ENCODE measurements around the gene RXFP4.
"Not testable (repeated sequence)": the region's sequence is repeated elsewhere in the genome, so short reads cannot be mapped to it uniquely, and the experiment has no call there.

RXFP4 gene

GRCh38 chr1:155911156-155912055 lies 30.0 kb upstream of the RXFP4 start, which contains the start of gene RIT1:
TSS of gene RIT1 (minus strand) at chr1:155911349. CDS start at chr1:155910761, 588 bp downstream.
- Histone ChIP-seq H3K4me3 (ENCODE audit: low read length) (peak within 1 kb of the TSS; percentile 65), H3K27me3 (ENCODE audit: control insufficient read depth, insufficient read depth, low read length) (no peaks in the 10 kb centered on the region), H3K9ac (ENCODE audit: low read length) (peak within 1 kb of the TSS; percentile 1), H3K36me3 (ENCODE audit: control insufficient read depth, insufficient read depth, low read length) (peaks cover 15% of the 10 kb centered on the region), H3K4me1 (ENCODE audit: control insufficient read depth, insufficient read depth, low read length) (no peaks in the 10 kb centered on the region), H3K27ac (ENCODE audit: low read depth, low read length) (peak within 1 kb of the TSS; percentile 77)

- Histone ChIP-seq H3K27ac (ENCODE audit: low read depth, low read length) (no peak overlapping the region), H3K4me3 (ENCODE audit: low read length) (no peak overlapping the region), H3K36me3 (ENCODE audit: control insufficient read depth, insufficient read depth, low read length) (peaks cover 18% of the 10 kb centered on the region), H3K4me1 (ENCODE audit: control insufficient read depth, insufficient read depth, low read length) (no peaks in the 10 kb centered on the region), H3K9ac (ENCODE audit: low read length) (no peak overlapping the region), H3K27me3 (ENCODE audit: control insufficient read depth, insufficient read depth, low read length) (no peaks in the 10 kb centered on the region)
Observed at GRCh38 chr1:155912056-155912536, 29.3 kb upstream of the RXFP4 start.

- Histone ChIP-seq H3K36me3 (ENCODE audit: control insufficient read depth, insufficient read depth, low read length) (peaks cover 24% of the 10 kb centered on the region), H3K4me1 (ENCODE audit: control insufficient read depth, insufficient read depth, low read length) (no peaks in the 10 kb centered on the region), H3K4me3 (ENCODE audit: low read length) (no peak overlapping the region), H3K9ac (ENCODE audit: low read length) (no peak overlapping the region), H3K27me3 (ENCODE audit: control insufficient read depth, insufficient read depth, low read length) (no peaks in the 10 kb centered on the region), H3K27ac (ENCODE audit: low read depth, low read length) (no peak overlapping the region)
Observed at GRCh38 chr1:155913969-155914757, 27.3 kb upstream of the RXFP4 start.

- no peak overlapping the region for H3K4me3 ChIP-seq (ENCODE audit: low read length)
- peaks cover 37% of the 10 kb centered on the region for H3K36me3 ChIP-seq (ENCODE audit: control insufficient read depth, insufficient read depth, low read length)
- H3K27ac ChIP-seq (ENCODE audit: low read depth, low read length): no peak overlapping the region
- no peak overlapping the region for H3K9ac ChIP-seq (ENCODE audit: low read length)
- no peaks in the 10 kb centered on the region for H3K4me1 ChIP-seq (ENCODE audit: control insufficient read depth, insufficient read depth, low read length)
- H3K27me3 ChIP-seq (ENCODE audit: control insufficient read depth, insufficient read depth, low read length): no peaks in the 10 kb centered on the region
Observed at GRCh38 chr1:155918660-155919059, 22.8 kb upstream of the RXFP4 start.

GRCh38 chr1:155919801-155920200 lies 21.6 kb upstream of the RXFP4 start:
- no peaks in the 10 kb centered on the region for H3K4me1 ChIP-seq (ENCODE audit: control insufficient read depth, insufficient read depth, low read length)
- no peak overlapping the region for H3K4me3 ChIP-seq (ENCODE audit: low read length)
- H3K36me3 ChIP-seq (ENCODE audit: control insufficient read depth, insufficient read depth, low read length): peaks cover 40% of the 10 kb centered on the region
- no peaks in the 10 kb centered on the region for H3K27me3 ChIP-seq (ENCODE audit: control insufficient read depth, insufficient read depth, low read length)
- no peak overlapping the region for H3K27ac ChIP-seq (ENCODE audit: low read depth, low read length)
- no peak overlapping the region for H3K9ac ChIP-seq (ENCODE audit: low read length)

- no peak overlapping the region for H3K9ac ChIP-seq (ENCODE audit: low read length)
- H3K4me1 ChIP-seq (ENCODE audit: control insufficient read depth, insufficient read depth, low read length): no peaks in the 10 kb centered on the region
- H3K4me3 ChIP-seq (ENCODE audit: low read length): no peak overlapping the region
- no peak overlapping the region for H3K27ac ChIP-seq (ENCODE audit: low read depth, low read length)
- peaks cover 38% of the 10 kb centered on the region for H3K36me3 ChIP-seq (ENCODE audit: control insufficient read depth, insufficient read depth, low read length)
- H3K27me3 ChIP-seq (ENCODE audit: control insufficient read depth, insufficient read depth, low read length): no peaks in the 10 kb centered on the region
Observed at GRCh38 chr1:155920717-155921116, 20.7 kb upstream of the RXFP4 start.

- Histone ChIP-seq H3K4me1 (ENCODE audit: control insufficient read depth, insufficient read depth, low read length) (no peaks in the 10 kb centered on the region), H3K27ac (ENCODE audit: low read depth, low read length) (no peak overlapping the region), H3K27me3 (ENCODE audit: control insufficient read depth, insufficient read depth, low read length) (no peaks in the 10 kb centered on the region), H3K4me3 (ENCODE audit: low read length) (no peak overlapping the region), H3K36me3 (ENCODE audit: control insufficient read depth, insufficient read depth, low read length) (peaks cover 45% of the 10 kb centered on the region), H3K9ac (ENCODE audit: low read length) (no peak overlapping the region)
Observed at GRCh38 chr1:155925506-155925905, 15.9 kb upstream of the RXFP4 start.

GRCh38 chr1:155929057-155929456 lies 12.4 kb upstream of the RXFP4 start:
- Histone ChIP-seq H3K4me1 (ENCODE audit: control insufficient read depth, insufficient read depth, low read length) (peaks cover 15% of the 10 kb centered on the region), H3K9ac (ENCODE audit: low read length) (no peak overlapping the region), H3K27ac (ENCODE audit: low read depth, low read length) (no peak overlapping the region), H3K36me3 (ENCODE audit: control insufficient read depth, insufficient read depth, low read length) (peaks cover 38% of the 10 kb centered on the region), H3K4me3 (ENCODE audit: low read length) (no peak overlapping the region), H3K27me3 (ENCODE audit: control insufficient read depth, insufficient read depth, low read length) (no peaks in the 10 kb centered on the region)

GRCh38 chr1:155930725-155931124 lies 10.7 kb upstream of the RXFP4 start:
- Histone ChIP-seq H3K36me3 (ENCODE audit: control insufficient read depth, insufficient read depth, low read length) (peaks cover 28% of the 10 kb centered on the region), H3K4me3 (ENCODE audit: low read length) (peak overlapping the region; percentile 11), H3K4me1 (ENCODE audit: control insufficient read depth, insufficient read depth, low read length) (peaks cover 15% of the 10 kb centered on the region)
- H3K27ac ChIP-seq (ENCODE audit: low read depth, low read length); H3K9ac ChIP-seq (ENCODE audit: low read length); H3K27me3 ChIP-seq (ENCODE audit: control insufficient read depth, insufficient read depth, low read length): not testable (repeated sequence)

GRCh38 chr1:155931332-155932038 lies 10.0 kb upstream of the RXFP4 start:
- H3K36me3 ChIP-seq (ENCODE audit: control insufficient read depth, insufficient read depth, low read length): peaks cover 23% of the 10 kb centered on the region
- no peak overlapping the region for H3K9ac ChIP-seq (ENCODE audit: low read length)

GRCh38 chr1:155932081-155932480 lies 9.4 kb upstream of the RXFP4 start:
- Histone ChIP-seq H3K27ac (ENCODE audit: low read depth, low read length) (no peak overlapping the region), H3K27me3 (ENCODE audit: control insufficient read depth, insufficient read depth, low read length) (no peaks in the 10 kb centered on the region), H3K9ac (ENCODE audit: low read length) (no peak overlapping the region), H3K4me1 (ENCODE audit: control insufficient read depth, insufficient read depth, low read length) (peaks cover 15% of the 10 kb centered on the region), H3K36me3 (ENCODE audit: control insufficient read depth, insufficient read depth, low read length) (peaks cover 17% of the 10 kb centered on the region), H3K4me3 (ENCODE audit: low read length) (no peak overlapping the region)

More at GRCh38 chr1:155931332-155932038, 10.0 kb upstream of the RXFP4 start:
- Histone ChIP-seq H3K27ac (ENCODE audit: low read depth, low read length) (no peak overlapping the region), H3K4me3 (ENCODE audit: low read length) (peak overlapping the region; percentile 12), H3K4me1 (ENCODE audit: control insufficient read depth, insufficient read depth, low read length) (peaks cover 15% of the 10 kb centered on the region), H3K27me3 (ENCODE audit: control insufficient read depth, insufficient read depth, low read length) (no peaks in the 10 kb centered on the region)

GRCh38 chr1:155932487-155932886 lies 9.0 kb upstream of the RXFP4 start:
- H3K27me3 ChIP-seq (ENCODE audit: control insufficient read depth, insufficient read depth, low read length): no peaks in the 10 kb centered on the region
- no peak overlapping the region for H3K9ac ChIP-seq (ENCODE audit: low read length)
- H3K27ac ChIP-seq (ENCODE audit: low read depth, low read length): no peak overlapping the region
- peak overlapping the region; percentile 41 for H3K4me3 ChIP-seq (ENCODE audit: low read length)
- peaks cover 15% of the 10 kb centered on the region for H3K4me1 ChIP-seq (ENCODE audit: control insufficient read depth, insufficient read depth, low read length)
- peaks cover 13% of the 10 kb centered on the region for H3K36me3 ChIP-seq (ENCODE audit: control insufficient read depth, insufficient read depth, low read length)
